PFSK-1 (cell line): ENCODE measurements around the gene POLR3B.

Experiments
- FOXP2 ChIP-seq: optimal IDR thresholded peaks from 2 replicates; pipeline ENCODE3; 2011; ENCODE audit warnings: borderline replicate concordance, control low read depth, inconsistent platforms; ENCODE audit not compliant: insufficient read depth; ENCODE audit errors: extremely low read length, extremely low read depth
- POLR2AphosphoS5 ChIP-seq: IDR thresholded peaks from 2 replicates; pipeline ENCODE4 v1.6.1; 2012; ENCODE audit warnings: low read depth, mild to moderate bottlenecking, control low read depth, low read length, moderate library complexity
- TAF1 ChIP-seq: IDR thresholded peaks from 2 replicates; pipeline ENCODE4 v1.6.1; 2012; ENCODE audit warnings: low read length, control low read depth, borderline replicate concordance; ENCODE audit not compliant: insufficient read depth
- TF ChIP-seq, protein P1 (sequence below), 2 experiments: IDR thresholded peaks; 2 replicates each; pipeline versions ENCODE4 v1.6.1 to v1.8.0; 2011 to 2012; ENCODE audit warnings: low read depth in 2 of 2, low read length in 2 of 2, control low read depth in 1 of 2, inconsistent platforms in 1 of 2, mild to moderate bottlenecking in 1 of 2, moderate library complexity in 1 of 2; ENCODE audit not compliant: insufficient read depth in 1 of 2

- TF ChIP-seq, protein P1, sequence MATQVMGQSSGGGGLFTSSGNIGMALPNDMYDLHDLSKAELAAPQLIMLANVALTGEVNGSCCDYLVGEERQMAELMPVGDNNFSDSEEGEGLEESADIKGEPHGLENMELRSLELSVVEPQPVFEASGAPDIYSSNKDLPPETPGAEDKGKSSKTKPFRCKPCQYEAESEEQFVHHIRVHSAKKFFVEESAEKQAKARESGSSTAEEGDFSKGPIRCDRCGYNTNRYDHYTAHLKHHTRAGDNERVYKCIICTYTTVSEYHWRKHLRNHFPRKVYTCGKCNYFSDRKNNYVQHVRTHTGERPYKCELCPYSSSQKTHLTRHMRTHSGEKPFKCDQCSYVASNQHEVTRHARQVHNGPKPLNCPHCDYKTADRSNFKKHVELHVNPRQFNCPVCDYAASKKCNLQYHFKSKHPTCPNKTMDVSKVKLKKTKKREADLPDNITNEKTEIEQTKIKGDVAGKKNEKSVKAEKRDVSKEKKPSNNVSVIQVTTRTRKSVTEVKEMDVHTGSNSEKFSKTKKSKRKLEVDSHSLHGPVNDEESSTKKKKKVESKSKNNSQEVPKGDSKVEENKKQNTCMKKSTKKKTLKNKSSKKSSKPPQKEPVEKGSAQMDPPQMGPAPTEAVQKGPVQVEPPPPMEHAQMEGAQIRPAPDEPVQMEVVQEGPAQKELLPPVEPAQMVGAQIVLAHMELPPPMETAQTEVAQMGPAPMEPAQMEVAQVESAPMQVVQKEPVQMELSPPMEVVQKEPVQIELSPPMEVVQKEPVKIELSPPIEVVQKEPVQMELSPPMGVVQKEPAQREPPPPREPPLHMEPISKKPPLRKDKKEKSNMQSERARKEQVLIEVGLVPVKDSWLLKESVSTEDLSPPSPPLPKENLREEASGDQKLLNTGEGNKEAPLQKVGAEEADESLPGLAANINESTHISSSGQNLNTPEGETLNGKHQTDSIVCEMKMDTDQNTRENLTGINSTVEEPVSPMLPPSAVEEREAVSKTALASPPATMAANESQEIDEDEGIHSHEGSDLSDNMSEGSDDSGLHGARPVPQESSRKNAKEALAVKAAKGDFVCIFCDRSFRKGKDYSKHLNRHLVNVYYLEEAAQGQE (IDR thresholded peaks at IDR 0.05; ENCODE audit: insufficient read depth in 1 of 2, low read depth in 2 of 2, low read length in 2 of 2) = no peak
- TF ChIP-seq POLR2AphosphoS5 = no peak
- TF ChIP-seq TAF1 = no peak
- TF ChIP-seq FOXP2 = no peak
Measured at GRCh38 chr12:106481246-106481645, 123.7 kb downstream of the POLR3B start.
